Hematopoietic multipotent progenitor cell treated with erythropoietin and hydrocortisone succinate and interleukin-3 and kit ligand, for 4 days (in vitro differentiated cells): ENCODE results near the gene SNX5.

Experiments used
- DNase-seq: peaks from one replicate; pipeline ENCODE4 v3.0.0-alpha.2; 2015

SNX5 gene

DNA sequence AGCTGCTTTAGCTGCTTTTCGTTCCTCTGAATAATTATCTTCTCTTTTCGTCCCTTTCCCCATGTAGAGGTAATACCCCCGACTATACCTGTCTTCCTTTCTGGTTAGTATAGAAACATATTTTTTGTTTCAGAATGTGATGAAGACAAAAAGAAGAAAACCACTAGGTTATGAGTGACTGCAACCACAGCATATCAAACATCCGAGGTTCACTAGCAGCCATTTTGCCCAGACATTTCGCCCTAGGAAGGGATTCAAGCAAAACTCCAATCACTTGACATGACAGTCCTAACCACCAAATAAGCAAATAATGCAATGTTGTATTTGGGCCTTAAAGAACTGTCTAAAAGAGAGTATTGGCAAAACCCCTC, 9.4 kb downstream of the SNX5 start:
- DNase-seq: no peak

DNA sequence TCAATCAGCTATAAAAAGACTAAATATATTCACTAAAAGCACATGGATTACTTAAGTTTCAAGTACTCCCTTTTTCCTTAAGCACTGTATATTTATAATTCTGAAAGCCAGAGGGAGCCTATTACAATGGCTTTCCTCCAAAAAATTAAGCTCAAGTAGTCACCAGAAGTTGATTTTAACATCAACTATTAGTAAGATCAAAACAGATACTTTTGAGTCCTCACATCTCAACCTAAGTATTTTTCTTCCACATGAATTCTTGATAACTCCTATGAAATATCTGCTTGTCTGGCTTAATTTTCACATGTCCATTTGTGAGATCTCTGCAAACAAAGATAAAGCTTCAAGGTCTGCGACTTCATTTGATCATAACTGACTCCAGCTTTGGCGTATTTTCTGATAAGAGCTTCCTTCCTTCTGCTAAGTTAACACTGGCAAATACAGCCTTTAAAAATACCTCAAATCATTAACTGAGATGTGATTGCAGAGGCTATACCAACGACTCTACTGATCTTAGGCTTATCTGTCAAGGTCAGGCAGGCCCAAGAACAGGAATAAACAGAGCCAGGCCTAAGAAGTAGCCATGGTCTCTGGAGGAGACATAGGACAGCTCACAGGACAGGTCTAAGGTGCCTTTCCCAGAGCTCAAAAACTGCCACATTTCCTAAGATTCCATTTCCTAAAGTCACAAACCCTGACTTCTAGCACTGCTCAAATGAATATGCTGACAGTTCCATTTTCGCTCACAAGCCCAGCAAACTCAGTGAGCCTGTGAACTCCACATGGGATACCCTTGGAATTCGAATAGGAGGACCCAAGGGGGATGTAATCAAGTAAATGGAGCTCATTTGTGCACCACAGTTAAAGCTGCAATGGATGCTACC, 10.0 kb downstream of the SNX5 start:
- peak; percentile 93 for DNase-seq

- DNase-seq: no peak
Observed at GRCh38 chr20:17957505-17958363, 10.9 kb downstream of the SNX5 start.

GRCh38 chr20:17956099-17956685, 12.4 kb downstream of the SNX5 start:
- DNase-seq: no peak

DNA sequence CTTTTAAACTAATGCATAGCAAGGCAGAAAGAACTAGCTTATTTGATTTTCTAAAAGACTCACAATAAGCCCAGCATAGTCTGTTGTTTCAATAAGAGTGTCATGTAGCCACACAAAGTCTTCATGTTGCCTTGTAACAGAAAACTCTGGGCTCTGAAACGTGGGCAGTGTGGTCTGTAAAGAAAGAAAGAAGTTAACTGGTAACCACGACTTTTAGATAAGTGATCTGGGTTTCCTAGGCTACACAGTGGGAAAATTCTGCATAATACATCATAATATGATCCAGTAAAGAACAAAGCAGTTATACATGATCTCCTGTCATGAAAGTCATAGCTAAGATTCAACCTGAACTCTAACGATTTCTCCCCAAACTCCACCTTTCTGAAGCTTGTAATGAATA, 13.3 kb downstream of the SNX5 start:
- peak; percentile 71 for DNase-seq

DNA sequence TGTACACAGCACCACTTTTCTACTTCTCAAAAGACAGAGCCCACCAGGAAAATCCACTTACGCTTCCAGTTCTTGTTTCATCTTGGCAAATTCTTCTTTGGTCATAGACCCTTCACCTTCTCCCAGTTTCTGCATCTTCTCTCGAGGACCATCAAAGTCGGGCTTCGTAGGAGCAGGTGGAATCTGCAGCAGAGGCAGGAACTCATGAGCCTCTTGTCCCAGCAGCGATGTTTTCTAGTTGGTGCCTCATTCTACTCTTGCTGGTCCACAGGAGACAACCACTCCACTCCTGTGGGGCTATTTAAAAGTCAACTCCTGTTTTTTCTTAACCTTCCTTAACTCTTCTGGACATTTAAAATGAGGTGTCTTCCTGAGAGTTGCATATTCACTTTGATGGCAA, 14.7 kb downstream of the SNX5 start:
- no peak for DNase-seq

DNA sequence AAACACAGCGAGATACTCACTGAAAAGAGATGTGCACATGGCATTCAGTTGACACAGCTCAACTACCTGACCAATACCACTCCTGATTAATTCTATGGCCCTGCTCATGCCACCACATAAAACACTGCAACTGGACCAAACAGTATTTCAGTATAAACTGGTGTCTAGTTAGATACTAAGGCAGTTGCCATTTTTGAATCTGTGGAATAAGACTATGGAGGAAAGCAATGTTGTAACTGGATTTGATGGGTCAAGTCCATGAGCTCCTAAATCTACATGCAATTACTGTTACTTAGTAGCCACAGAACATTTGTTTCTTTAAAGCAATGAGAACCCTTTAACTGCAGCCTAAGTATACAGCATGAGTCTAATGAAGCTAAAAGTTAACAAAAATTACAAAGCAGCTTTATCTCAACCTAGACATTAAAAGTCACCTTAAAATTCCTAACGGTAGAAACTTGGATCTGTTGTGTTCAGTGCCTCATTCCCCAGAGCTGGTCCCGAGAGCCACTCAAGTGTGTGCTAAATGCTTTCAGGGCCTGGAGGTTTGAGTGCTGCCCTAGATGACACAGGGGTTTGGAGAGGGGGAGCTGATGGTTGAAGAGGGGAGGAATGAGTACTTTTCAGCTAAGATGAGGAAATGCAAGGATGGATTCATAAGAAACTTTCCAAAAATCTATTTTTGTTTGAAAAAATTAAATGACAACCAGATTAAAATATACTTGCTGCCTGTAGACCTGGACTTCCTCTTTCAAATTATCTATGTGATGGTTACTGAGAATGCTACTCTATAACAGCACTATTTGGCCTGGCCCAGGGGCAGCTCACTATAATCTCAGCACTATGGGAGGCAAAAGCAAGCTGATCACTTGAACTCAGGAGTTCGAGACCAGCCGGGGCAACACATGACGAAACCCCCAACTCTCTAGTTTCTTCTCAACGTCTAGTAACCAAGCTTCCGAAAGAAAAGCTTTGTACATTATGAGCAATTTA, 15.6 kb downstream of the SNX5 start:
- no peak for DNase-seq

DNA sequence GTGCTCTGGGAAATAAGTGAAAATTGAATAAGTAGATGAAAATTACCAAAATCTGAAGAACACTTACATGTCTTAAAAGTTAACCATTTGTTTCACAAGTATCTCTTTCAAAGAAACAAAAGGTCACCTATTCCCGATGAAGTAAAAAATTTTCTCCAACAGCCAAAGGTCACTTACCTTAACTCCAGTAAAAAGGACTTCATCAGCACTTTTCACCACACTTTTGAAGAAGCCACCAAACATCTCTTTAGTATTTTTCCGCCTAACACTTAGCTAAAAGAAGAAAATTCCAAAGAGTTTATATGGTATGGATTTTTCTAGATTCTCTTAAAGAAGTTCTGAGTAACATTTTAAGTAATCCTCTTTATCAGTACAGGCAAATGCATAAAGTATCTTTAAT, 17.3 kb downstream of the SNX5 start:
- DNase-seq: no peak

DNA sequence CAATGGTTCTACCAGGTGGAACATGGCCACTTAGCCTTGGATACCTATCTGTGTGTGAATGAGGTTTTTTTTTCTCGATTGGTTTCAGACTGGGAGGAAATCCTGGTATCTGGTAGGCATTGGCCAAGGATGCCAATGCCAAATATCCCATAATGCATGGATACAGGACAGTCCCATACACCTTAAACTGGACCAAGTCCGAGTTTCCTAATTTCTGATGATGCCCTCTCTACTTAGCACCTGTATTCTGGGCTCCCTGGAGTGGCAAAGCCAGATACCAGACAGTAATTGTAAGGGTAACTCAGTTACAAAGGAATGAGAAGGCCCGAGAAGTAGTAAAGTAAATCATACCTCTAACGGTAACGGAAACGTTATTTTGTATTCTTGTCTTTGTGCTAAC, 17.9 kb downstream of the SNX5 start:
- DNase-seq: no peak

- DNase-seq: no peak
Observed at GRCh38 chr20:17949899-17950298, 18.7 kb downstream of the SNX5 start.

GRCh38 chr20:17948442-17948841, 20.2 kb downstream of the SNX5 start:
- DNase-seq: no peak

DNA sequence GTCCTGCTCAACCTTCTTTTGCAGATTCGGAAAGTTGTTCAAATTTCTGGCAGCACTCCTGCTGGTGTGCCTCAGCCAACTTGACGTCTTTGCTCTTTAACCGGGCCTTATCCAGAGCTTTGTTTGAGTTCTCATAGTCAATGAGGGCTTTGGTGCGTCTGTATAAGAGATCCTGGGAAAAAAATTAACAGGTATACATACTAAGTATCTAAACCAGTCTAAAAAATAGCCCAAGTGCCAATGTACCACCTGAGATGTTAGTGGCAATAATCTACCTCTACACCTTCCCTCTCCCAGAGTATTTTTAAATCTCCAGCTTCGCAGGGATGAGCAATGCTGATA, 21.1 kb downstream of the SNX5 start:
- DNase-seq: no peak

- DNase-seq: no peak
Observed at GRCh38 chr20:17946572-17947473, 21.8 kb downstream of the SNX5 start.

DNA sequence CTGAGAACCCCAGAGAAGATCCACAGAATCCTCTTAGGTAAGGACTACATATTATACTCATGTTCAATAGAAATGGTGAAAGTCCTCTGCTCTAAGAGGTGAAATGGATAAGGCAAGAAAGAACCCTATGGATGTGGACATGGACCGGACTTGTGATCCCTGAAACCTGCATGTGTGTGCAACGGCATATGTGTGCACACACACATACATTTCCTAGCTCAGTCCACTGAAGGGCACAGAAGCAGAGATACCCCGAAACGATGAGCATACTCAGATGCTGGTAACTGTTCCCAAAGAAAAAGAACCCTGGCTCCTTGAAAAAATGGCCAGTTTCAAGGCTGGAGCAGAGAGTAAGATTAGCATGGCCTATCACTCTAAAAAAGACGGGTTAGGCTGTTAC, 22.6 kb downstream of the SNX5 start:
- DNase-seq: no peak

- no peak for DNase-seq
Observed at GRCh38 chr20:17944854-17945474, 23.6 kb downstream of the SNX5 start.

DNA sequence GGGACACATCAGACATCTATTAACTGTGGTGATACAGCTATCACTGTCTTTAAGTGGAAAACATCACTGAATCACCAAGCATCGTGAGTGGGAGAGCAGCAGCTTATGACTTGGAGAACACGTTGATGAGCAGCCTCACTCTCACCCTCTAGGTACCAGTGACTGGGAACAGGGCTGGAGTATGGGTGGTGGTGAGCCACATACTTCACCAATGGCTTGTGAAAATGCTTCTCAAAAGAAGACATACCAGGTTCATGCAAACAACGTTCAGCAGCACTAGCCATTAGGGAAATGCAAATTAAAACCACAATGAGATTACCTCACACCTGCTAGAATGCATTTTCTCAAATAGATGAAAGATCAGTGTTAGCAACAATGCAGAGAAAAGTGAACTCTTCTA, 25.3 kb downstream of the SNX5 start:
- no peak for DNase-seq

DNA sequence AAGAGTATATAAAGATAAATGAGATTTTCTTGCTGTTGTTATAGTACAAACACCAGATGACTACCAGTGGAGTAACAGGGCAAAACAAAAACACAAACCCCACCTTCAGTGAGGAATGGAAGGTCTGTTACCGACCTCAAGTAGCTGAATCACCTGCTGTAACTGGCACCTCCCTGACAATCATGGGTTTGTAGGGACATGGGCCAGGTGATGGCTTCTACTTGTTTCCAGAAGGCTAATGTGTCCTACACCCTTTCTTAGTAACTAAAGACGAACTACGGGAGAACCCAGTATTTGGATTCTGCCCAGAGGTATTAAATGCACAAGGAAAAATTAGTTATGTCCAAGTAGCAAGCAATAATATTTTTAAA, 26.8 kb downstream of the SNX5 start:
- no peak for DNase-seq

GRCh38 chr20:17941087-17941825, 27.3 kb downstream of the SNX5 start:
- DNase-seq: no peak

DNA sequence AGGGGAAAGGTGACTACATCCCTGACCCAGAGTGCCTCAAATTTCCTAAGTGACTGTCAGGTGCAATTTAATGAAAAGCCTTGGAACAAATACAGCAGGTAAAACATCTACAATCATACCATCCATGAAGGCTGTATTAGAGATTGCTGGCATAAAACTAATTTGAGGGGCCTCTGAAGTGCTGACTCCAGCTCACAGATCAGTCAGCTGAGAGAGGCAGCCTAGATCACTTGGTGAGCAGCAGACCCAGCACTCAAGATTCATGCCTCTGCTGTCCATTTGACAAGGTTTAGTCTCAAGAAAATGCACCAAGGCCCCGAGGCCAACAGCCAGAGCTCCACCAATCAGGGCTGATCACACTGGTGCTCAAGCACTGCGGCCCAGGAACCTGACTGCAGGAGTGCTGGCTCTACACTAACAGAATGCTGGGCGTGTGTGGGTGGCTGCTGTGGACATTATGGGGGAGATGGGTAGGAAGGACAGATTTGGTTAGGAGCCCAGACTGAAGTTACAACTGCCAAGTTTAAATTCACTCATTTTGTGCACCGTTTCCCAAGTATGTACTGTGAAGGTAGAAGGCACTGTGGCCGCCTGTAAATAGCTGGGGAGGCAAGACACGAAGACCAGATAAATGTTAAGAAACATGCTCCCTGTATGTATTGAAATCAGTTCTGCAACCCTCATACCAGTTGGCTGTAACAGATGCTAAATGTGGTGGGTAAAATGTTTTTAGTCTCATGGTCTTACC, 28.2 kb downstream of the SNX5 start:
- DNase-seq: peak; percentile 52
